Endothelial cell of umbilical vein (primary cell): Measurements from ENCODE around the gene ATXN10. TPM values are rescaled to one million over a fixed set of nuclear protein-coding genes. Genes with fewer than 3 reads are reported as not detected.

Experiments
- BruUV-seq: library from RNA; stranded (reverse); fragments of 400-500 nt; replicated peaks from 2 replicates; lab custom pipeline; 2021; lab: Mats Ljungman, UMichigan
- CTCF ChIA-PET: fragments of 300-600, 350-600 bp; sonication (Branson Sonifier 250); formaldehyde crosslinking; loops from one replicate; lab custom pipeline; 2021; ENCODE audit warnings: antibody characterized with exemption, inconsistent platforms; lab: Charles Lee
- POLR2A ChIA-PET: fragments of 300-600, 350-600 bp; sonication (Branson Sonifier 250); formaldehyde crosslinking; loops from one replicate; lab custom pipeline; 2021; ENCODE audit warnings: antibody characterized with exemption, inconsistent platforms; lab: Charles Lee
- DNase-seq: peaks from one replicate; pipeline ENCODE4 v3.0.0-alpha.2; 2011; ENCODE audit warnings: low read depth, low spot score
- FAIRE-seq: peaks from 2 replicates; lab custom pipeline; 2011; peaks lifted over from hg19 to GRCh38; lab: Jason Lieb, UNC
- H2AFZ ChIP-seq: 2 replicates; pipeline ENCODE4 v1.6.0; 2012; ENCODE audit warnings: low read depth, low read length, control low read depth, inconsistent platforms
- H3K27ac ChIP-seq: 2 replicates; pipeline ENCODE4 v1.5.1; 2011; ENCODE audit warnings: low read depth, mild to moderate bottlenecking, control low read depth, low read length, moderate library complexity; ENCODE audit not compliant: insufficient read depth
- H3K27me3 ChIP-seq, 2 experiments: 2 replicates each; pipeline versions ENCODE4 v1.6.0 to v1.6.1; 2011; ENCODE audit warnings: low read length in 2 of 2, mixed read lengths in 1 of 2; ENCODE audit not compliant: control insufficient read depth in 2 of 2, insufficient read depth in 2 of 2
- H3K36me3 ChIP-seq, 2 experiments: 2 replicates in 1 of 2; 3 replicates in 1 of 2; pipeline ENCODE4 v1.5.1; 2011; ENCODE audit warnings: low read length in 2 of 2, mild to moderate bottlenecking in 1 of 2, moderate library complexity in 1 of 2; ENCODE audit not compliant: control insufficient read depth in 2 of 2, insufficient read depth in 2 of 2; ENCODE audit errors: extremely low read depth in 1 of 2
- H3K4me1 ChIP-seq: 3 replicates; pipeline ENCODE4 v1.5.1; 2011; ENCODE audit warnings: mild to moderate bottlenecking, low read length; ENCODE audit not compliant: control insufficient read depth, insufficient read depth; ENCODE audit errors: extremely low read depth
- H3K4me2 ChIP-seq: 2 replicates; pipeline ENCODE4 v1.6.1; 2011; ENCODE audit warnings: low read length, control low read depth, mixed read lengths; ENCODE audit not compliant: insufficient read depth
- H3K4me3 ChIP-seq, 3 experiments: fragments of 200-600 bp in 1 of 3; sonication (generic), shearing (Covaris generic) in 1 of 3; replicated peaks in 1 of 3; 2 replicates each; pipeline ENCODE4 v1.5.1; 2011 to 2016; ENCODE audit warnings: control low read depth in 3 of 3, low read length in 3 of 3, mild to moderate bottlenecking in 2 of 3, inconsistent platforms in 1 of 3, low read depth in 1 of 3, moderate library complexity in 1 of 3; ENCODE audit not compliant: insufficient read depth in 1 of 3
- H3K79me2 ChIP-seq: 2 replicates; pipeline ENCODE4 v1.6.0; 2012; ENCODE audit warnings: low read length, inconsistent platforms; ENCODE audit not compliant: control insufficient read depth, insufficient read depth
- H3K9ac ChIP-seq: replicated peaks from 2 replicates; pipeline ENCODE3; 2011; ENCODE audit warnings: low read length, control low read depth; ENCODE audit not compliant: insufficient read depth; ENCODE audit errors: extremely low read depth
- H3K9me1 ChIP-seq: replicated peaks from 3 replicates; pipeline ENCODE4 v1.6.0; 2011; ENCODE audit warnings: mild to moderate bottlenecking, low read length; ENCODE audit not compliant: control insufficient read depth, insufficient read depth; ENCODE audit errors: extremely low read depth
- H3K9me3 ChIP-seq: replicated peaks from 2 replicates; pipeline ENCODE4 v1.5.1; 2012; ENCODE audit warnings: low read length, inconsistent platforms; ENCODE audit not compliant: control insufficient read depth, insufficient read depth
- H4K20me1 ChIP-seq: replicated peaks from 2 replicates; pipeline ENCODE3; 2011; ENCODE audit warnings: mild to moderate bottlenecking, low read length; ENCODE audit not compliant: control insufficient read depth, insufficient read depth; ENCODE audit errors: extremely low read depth
- EZH2 ChIP-seq: IDR thresholded peaks from 2 replicates; pipeline ENCODE4 v1.6.1; 2012; ENCODE audit warnings: borderline replicate concordance, low read depth, mild to moderate bottlenecking, moderate library complexity, low read length, inconsistent platforms; ENCODE audit not compliant: severe bottlenecking
- FOS ChIP-seq: IDR thresholded peaks from 2 replicates; pipeline ENCODE4 v1.6.1; 2011; ENCODE audit warnings: mild to moderate bottlenecking, low read length, moderate library complexity, borderline replicate concordance; ENCODE audit not compliant: insufficient read depth
- GATA2 ChIP-seq: IDR thresholded peaks from 2 replicates; pipeline ENCODE4 v1.7.0; 2011; ENCODE audit warnings: low read depth, mild to moderate bottlenecking, moderate library complexity, mixed read lengths, low read length; ENCODE audit not compliant: insufficient read length, insufficient read depth
- JUN ChIP-seq: IDR thresholded peaks from 2 replicates; pipeline ENCODE4 v1.6.1; 2011; ENCODE audit warnings: borderline replicate concordance, low read depth; ENCODE audit not compliant: insufficient read length, insufficient read depth
- MYC ChIP-seq: IDR thresholded peaks from one replicate; pipeline ENCODE4 v1.6.1; 2011; ENCODE audit warnings: mild to moderate bottlenecking, low read depth, low read length
- POLR2A ChIP-seq: IDR thresholded peaks from 2 replicates; pipeline ENCODE4 v1.6.1; 2012; ENCODE audit warnings: low read depth, mild to moderate bottlenecking, control low read depth, low read length
- POLR2AphosphoS5 ChIP-seq: IDR thresholded peaks from 2 replicates; pipeline ENCODE4 v1.6.1; 2012; ENCODE audit warnings: low read depth, mild to moderate bottlenecking, control low read depth, low read length, moderate library complexity; ENCODE audit not compliant: insufficient read depth
- dilution Hi-C: fragments of 300-500 bp; cut with MboI; formaldehyde crosslinking; loops from one replicate; pipeline ENCODE4 v1.15.0; 2019; ENCODE audit warnings: low sequenced_read_pairs; ENCODE audit not compliant: extremely low pct_ligation_motif_present
- intact Hi-C: fragments of 100-400 bp; cut with micrococcal nuclease; formaldehyde crosslinking; loops from one replicate; pipeline ENCODE4 v1.10.0; 2022
- polyA plus RNA-seq, 4 experiments: library from polyadenylated mRNA; depleted of rRNA in 3 of 4; stranded (reverse) in 3 of 4; unstranded in 1 of 4; fragments of >200 nt; gene quantifications; 2 replicates each; pipeline versions ENCODE4 v1.2.1 to v1.2.3, GENCODE V29; 2011 to 2012; ENCODE audit warnings: missing spikeins in 1 of 4
- total RNA-seq: library from RNA; stranded (reverse); gene quantifications from 2 replicates; pipeline ENCODE4 v1.2.3, GENCODE V29; 2021
- TF ChIP-seq, protein P1 (sequence below), 2 donors: IDR thresholded peaks; 1 replicate in 1 of 2; 2 replicates in 1 of 2; pipeline ENCODE4 v1.5.1; 2011; ENCODE audit warnings: low read length in 2 of 2, mild to moderate bottlenecking in 2 of 2, moderate library complexity in 2 of 2, control low read depth in 1 of 2, inconsistent platforms in 1 of 2, low read depth in 1 of 2; ENCODE audit not compliant: insufficient read depth in 1 of 2; ENCODE audit errors: extremely low read depth in 1 of 2
- TF ChIP-seq, protein P2 (sequence below): IDR thresholded peaks from 2 replicates; pipeline ENCODE4 v1.6.1; 2011; ENCODE audit not compliant: insufficient read depth, insufficient read length

Gene ATXN10
- total and polyA plus RNA-seq, 2 donors (not counting 3 experiments of a cell fraction or from before 2014, with no cell fraction given) = 73.2 to 91.9 TPM

DNA sequence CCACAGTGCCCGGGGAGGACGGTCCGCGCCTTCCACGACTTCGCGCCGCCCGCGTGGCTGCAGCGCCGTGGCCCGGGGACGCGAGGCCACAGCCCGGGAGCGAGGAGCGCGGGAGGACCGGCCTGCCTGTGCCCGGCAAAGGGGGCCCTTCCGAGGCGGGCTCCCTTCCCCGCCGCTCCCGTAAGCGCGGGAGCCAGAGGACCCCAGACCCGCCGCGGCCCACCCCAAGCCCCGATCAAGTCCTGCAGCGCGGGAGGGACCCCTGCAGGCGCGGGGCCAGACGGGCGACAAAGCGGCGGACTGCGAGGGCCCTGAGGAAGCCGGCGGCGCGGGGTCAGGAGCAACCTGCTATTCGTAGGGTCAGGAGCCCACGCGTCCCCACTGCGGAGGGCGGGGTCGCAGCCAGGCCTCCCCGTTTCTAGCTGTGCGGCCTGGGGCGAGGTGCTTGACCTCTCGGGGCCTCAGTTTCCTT, 195.0 kb downstream of the ATXN10 start:
- no peaks in the 10 kb centered on the region for H3K9me3 ChIP-seq
- peaks cover 28 to 58% of the 10 kb centered on the region in 2 experiments for H3K27me3 ChIP-seq
- DNase-seq (no peak), FAIRE-seq (no peak)
- no peaks in the 10 kb centered on the region for H4K20me1 ChIP-seq
- ChIA-PET CTCF (interaction anchor here (0.5 to 1.2 kb wide), 3 partner anchors 40 to 223 kb away, joined by 3 to 4 read pairs (median 4); no protein-coding TSS in a partner anchor), POLR2A (no interaction called here)
- H3K9ac ChIP-seq = no peak overlapping the region
- no peak for TF ChIP-seq FOS
- TF ChIP-seq POLR2A = no peak
- no peak for TF ChIP-seq POLR2AphosphoS5
- TF ChIP-seq GATA2 = no peak
- TF ChIP-seq MYC = no peak
- TF ChIP-seq EZH2 = no peak
- no peak for TF ChIP-seq JUN
- TF ChIP-seq, protein P1, sequence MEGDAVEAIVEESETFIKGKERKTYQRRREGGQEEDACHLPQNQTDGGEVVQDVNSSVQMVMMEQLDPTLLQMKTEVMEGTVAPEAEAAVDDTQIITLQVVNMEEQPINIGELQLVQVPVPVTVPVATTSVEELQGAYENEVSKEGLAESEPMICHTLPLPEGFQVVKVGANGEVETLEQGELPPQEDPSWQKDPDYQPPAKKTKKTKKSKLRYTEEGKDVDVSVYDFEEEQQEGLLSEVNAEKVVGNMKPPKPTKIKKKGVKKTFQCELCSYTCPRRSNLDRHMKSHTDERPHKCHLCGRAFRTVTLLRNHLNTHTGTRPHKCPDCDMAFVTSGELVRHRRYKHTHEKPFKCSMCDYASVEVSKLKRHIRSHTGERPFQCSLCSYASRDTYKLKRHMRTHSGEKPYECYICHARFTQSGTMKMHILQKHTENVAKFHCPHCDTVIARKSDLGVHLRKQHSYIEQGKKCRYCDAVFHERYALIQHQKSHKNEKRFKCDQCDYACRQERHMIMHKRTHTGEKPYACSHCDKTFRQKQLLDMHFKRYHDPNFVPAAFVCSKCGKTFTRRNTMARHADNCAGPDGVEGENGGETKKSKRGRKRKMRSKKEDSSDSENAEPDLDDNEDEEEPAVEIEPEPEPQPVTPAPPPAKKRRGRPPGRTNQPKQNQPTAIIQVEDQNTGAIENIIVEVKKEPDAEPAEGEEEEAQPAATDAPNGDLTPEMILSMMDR (IDR thresholded peaks at IDR 0.05; ENCODE audit: extremely low read depth in 1 of 2, insufficient read depth in 1 of 2, low read depth in 1 of 2, low read length in 2 of 2) = no peak
- TF ChIP-seq, protein P2, sequence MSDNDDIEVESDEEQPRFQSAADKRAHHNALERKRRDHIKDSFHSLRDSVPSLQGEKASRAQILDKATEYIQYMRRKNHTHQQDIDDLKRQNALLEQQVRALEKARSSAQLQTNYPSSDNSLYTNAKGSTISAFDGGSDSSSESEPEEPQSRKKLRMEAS = no peak
- dilution Hi-C loops (no loop called here), intact Hi-C loops (no loop called here)
- H3K9me1 ChIP-seq = no peaks in the 10 kb centered on the region
- no TSS peak for BruUV-seq
- H3K4me2 ChIP-seq = no peak overlapping the region
- H2AFZ ChIP-seq = no peak overlapping the region
- H3K4me3 ChIP-seq = no peak overlapping the region
- no peaks in the 10 kb centered on the region for H3K79me2 ChIP-seq
- H3K36me3 ChIP-seq = no peaks in the 10 kb centered on the region
- no peak overlapping the region for H3K27ac ChIP-seq
- H3K4me1 ChIP-seq = no peaks in the 10 kb centered on the region
